Natural killer cell (primary cell): ENCODE data around the gene FBXO34. TPM values are rescaled to one million over a fixed set of nuclear protein-coding genes. Genes with fewer than 3 reads are reported as not detected.
A peak's percentile ranks its signal among the peaks of the same experiment; 100 is the strongest.

ENCODE experiments used
- ATAC-seq, 3 donors: fragments of 150-1000 bp in 2 of 3; fragments of 200-7000 bp in 1 of 3; cut with Tn5 transposase; 1 replicate in 1 of 3; 2 replicates in 2 of 3; pipeline ENCODE4 v1.10.0; 2021; ENCODE audit warnings: mild to moderate bottlenecking in 2 of 3, moderate library complexity in 2 of 3
- DNase-seq, 2 donors: peaks; one replicate each; pipeline versions ENCODE4 v3.0.0 to v3.0.0-alpha.2; 2013 to 2021; ENCODE audit warnings: mixed read lengths in 1 of 2
- H3K27ac ChIP-seq: one replicate; pipeline ENCODE4 v1.5.1; 2013; ENCODE audit warnings: mild to moderate bottlenecking, low read length
- H3K27me3 ChIP-seq: one replicate; pipeline ENCODE4 v1.6.1; 2013; ENCODE audit warnings: low read length; ENCODE audit not compliant: control insufficient read depth, insufficient read depth
- H3K36me3 ChIP-seq: one replicate; pipeline ENCODE4 v1.6.1; 2013; ENCODE audit warnings: low read length; ENCODE audit not compliant: control insufficient read depth, insufficient read depth
- H3K4me1 ChIP-seq: one replicate; pipeline ENCODE4 v1.6.1; 2013; ENCODE audit warnings: low read length; ENCODE audit not compliant: control insufficient read depth, insufficient read depth
- H3K4me3 ChIP-seq: one replicate; pipeline ENCODE4 v1.5.1; 2013; ENCODE audit warnings: low read length
- H3K9me3 ChIP-seq: one replicate; pipeline ENCODE4 v1.6.1; 2013; ENCODE audit warnings: low read length; ENCODE audit not compliant: control insufficient read depth, insufficient read depth
- H3K27ac Mint-ChIP-seq, 2 donors: one replicate each; pipeline ENCODE4 v1.8.0; 2022; ENCODE audit warnings: mild to moderate bottlenecking in 2 of 2, mixed read lengths in 2 of 2, moderate library complexity in 1 of 2
- H3K27me3 Mint-ChIP-seq, 2 donors: one replicate each; pipeline ENCODE4 v1.8.0; 2022; ENCODE audit warnings: low read depth in 2 of 2, mixed read lengths in 2 of 2
- H3K36me3 Mint-ChIP-seq: one replicate; pipeline ENCODE4 v1.8.0; 2022; ENCODE audit warnings: mixed read lengths
- H3K4me1 Mint-ChIP-seq, 2 donors: one replicate each; pipeline ENCODE4 v1.8.0; 2022; ENCODE audit warnings: mixed read lengths in 2 of 2
- H3K4me3 Mint-ChIP-seq: one replicate; pipeline ENCODE4 v1.8.0; 2022; ENCODE audit warnings: mild to moderate bottlenecking, moderate library complexity, mixed read lengths
- H3K9me3 Mint-ChIP-seq, 2 donors: one replicate each; pipeline ENCODE4 v1.8.0; 2022; ENCODE audit warnings: mixed read lengths in 2 of 2
- WGBS: methylation state at CpG from one replicate; pipeline ENCODE4 v1.1.7; 2013; ENCODE audit warnings: missing lambda C conversion rate; ENCODE audit not compliant: insufficient coverage; 5-methylcytosine and 5-hydroxymethylcytosine counted together
- intact Hi-C: fragments of 100-400 bp; cut with micrococcal nuclease; formaldehyde crosslinking; loops from one replicate; pipeline ENCODE4 v1.14.2; 2022
- total RNA-seq, 4 donors: library from RNA; stranded (reverse); fragments of 120-200 nt in 1 of 4; gene quantifications; one replicate each; pipeline versions ENCODE4 v1.2.3 to v1.2.4, GENCODE V29; 2013 to 2022
- TF ChIP-seq, protein P1 (sequence below): fragments of 200-600 bp; IDR thresholded peaks from one replicate; pipeline ENCODE4 v1.8.0; 2022; ENCODE audit warnings: antibody characterized with exemption

Gene FBXO34
- total RNA-seq, 3 donors from 2014 or later (not counting 1 experiment from before 2014, with no cell fraction given), result 34.7 to 39.3 (median 36.6) TPM

DNA sequence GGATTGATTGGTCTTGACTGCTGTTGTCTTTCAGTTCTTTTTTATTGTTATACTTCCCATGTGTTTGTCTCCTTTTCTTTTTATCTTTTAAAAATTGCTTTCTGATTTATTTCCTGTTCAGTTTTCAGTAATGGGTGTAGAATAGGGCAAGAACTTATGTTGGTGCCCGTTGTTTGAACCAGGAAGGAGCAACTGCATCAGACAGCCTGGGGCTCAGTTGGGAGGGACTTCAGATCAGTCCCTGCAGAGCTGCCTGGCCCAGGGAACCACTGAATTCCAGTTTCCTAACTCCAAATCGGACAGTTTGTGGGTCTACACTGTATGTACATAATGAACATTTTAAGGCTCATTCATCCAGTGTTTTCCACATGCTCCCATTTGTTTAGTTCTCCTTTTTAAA is 64.9 kb downstream of the FBXO34 start:
- H3K27me3 Mint-ChIP-seq, result no peaks in the 10 kb centered on the region
- peak overlapping the region; percentile 73 for H3K27ac ChIP-seq
- H3K9me3 Mint-ChIP-seq, result no peaks in the 10 kb centered on the region
- 52% methylated on average over 2 of the region's 2 CpGs for WGBS
- H3K4me3 Mint-ChIP-seq, result peak overlapping the region; percentile 80
- H3K36me3 ChIP-seq, result no peaks in the 10 kb centered on the region
- ATAC-seq, result no peak
- H3K4me1 ChIP-seq, result peaks cover 52% of the 10 kb centered on the region
- H3K4me1 Mint-ChIP-seq, result peaks cover 82 to 83% of the 10 kb centered on the region in 2 donors
- TF ChIP-seq, protein P1, sequence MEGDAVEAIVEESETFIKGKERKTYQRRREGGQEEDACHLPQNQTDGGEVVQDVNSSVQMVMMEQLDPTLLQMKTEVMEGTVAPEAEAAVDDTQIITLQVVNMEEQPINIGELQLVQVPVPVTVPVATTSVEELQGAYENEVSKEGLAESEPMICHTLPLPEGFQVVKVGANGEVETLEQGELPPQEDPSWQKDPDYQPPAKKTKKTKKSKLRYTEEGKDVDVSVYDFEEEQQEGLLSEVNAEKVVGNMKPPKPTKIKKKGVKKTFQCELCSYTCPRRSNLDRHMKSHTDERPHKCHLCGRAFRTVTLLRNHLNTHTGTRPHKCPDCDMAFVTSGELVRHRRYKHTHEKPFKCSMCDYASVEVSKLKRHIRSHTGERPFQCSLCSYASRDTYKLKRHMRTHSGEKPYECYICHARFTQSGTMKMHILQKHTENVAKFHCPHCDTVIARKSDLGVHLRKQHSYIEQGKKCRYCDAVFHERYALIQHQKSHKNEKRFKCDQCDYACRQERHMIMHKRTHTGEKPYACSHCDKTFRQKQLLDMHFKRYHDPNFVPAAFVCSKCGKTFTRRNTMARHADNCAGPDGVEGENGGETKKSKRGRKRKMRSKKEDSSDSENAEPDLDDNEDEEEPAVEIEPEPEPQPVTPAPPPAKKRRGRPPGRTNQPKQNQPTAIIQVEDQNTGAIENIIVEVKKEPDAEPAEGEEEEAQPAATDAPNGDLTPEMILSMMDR, result no peak
- peak overlapping the region; percentile 86 to 91 for H3K27ac Mint-ChIP-seq
- H3K36me3 Mint-ChIP-seq, result no peaks in the 10 kb centered on the region
- DNase-seq, result peak in 1 of 2 donors; percentile 55
- no peaks in the 10 kb centered on the region for H3K27me3 ChIP-seq
- H3K9me3 ChIP-seq, result no peaks in the 10 kb centered on the region
- no peak overlapping the region for H3K4me3 ChIP-seq
- intact Hi-C loops, result loop anchor here (5.0 to 10.0 kb wide), 3 partner anchors 34 to 469 kb away; no protein-coding TSS in a partner anchor

DNA sequence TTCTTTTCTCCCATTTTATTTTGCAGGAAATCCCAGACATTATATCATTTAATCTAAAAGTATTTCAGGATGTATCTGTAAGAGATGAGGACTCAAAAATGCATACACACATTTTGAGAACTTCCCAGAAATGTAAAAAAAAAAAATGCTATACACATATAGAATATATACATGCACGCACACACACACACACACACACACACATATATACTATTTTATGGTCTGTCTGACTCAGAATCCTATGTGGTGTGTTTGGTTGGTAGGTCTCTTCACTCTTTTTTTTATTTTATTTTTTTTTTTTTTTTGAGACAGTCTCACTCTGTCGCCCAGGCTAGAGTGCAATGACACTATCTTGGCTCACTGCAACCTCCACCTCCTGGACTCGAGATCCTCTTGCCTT is 65.5 kb downstream of the FBXO34 start:
- Histone ChIP-seq H3K36me3 (no peaks in the 10 kb centered on the region), H3K27me3 (no peaks in the 10 kb centered on the region), H3K27ac (peak overlapping the region; percentile 73), H3K4me1 (peaks cover 52% of the 10 kb centered on the region), H3K9me3 (no peaks in the 10 kb centered on the region), H3K4me3 (no peak overlapping the region)
- intact Hi-C loops, result loop anchor here (1.0 to 10.0 kb wide), 5 partner anchors 34 to 468 kb away; partner anchors contain the start of gene FBXO34
- peak overlapping the region; percentile 86 to 91 for H3K27ac Mint-ChIP-seq
- ATAC-seq, result peak in 1 of 3 donors; percentile 12
- H3K27me3 Mint-ChIP-seq, result no peaks in the 10 kb centered on the region
- 64% methylated on average over 2 of the region's 3 CpGs for WGBS
- no peaks in the 10 kb centered on the region for H3K9me3 Mint-ChIP-seq
- H3K4me1 Mint-ChIP-seq, result peaks cover 85 to 88% of the 10 kb centered on the region in 2 donors
- no peaks in the 10 kb centered on the region for H3K36me3 Mint-ChIP-seq
- H3K4me3 Mint-ChIP-seq, result peak overlapping the region; percentile 80
- peak in 1 of 2 donors; percentile 23 for DNase-seq
- TF ChIP-seq, protein P1, result no peak

DNA sequence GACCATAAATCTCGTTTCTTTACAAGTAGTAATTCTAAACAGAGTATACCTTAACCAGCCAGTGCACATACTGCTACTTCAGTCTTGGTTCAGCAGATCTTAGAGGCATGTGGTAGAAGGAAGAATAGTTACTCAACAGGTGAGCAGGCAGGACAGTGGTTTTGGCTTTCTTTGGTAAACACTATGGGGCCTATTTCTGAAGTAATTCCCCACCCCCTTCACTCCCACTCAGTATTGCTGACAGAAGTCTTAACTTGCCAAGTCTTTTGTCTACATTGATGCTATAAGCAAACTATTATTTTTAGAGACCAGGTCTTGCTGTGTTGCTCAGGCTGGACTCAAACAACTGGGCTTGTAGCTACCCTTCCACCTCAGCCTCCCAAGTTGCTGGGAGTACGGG is 68.5 kb downstream of the FBXO34 start:
- intact Hi-C loops, result loop anchor here (2.0 to 10.0 kb wide), 4 partner anchors 15 to 465 kb away; no protein-coding TSS in a partner anchor
- Histone ChIP-seq H3K9me3 (no peaks in the 10 kb centered on the region), H3K4me3 (no peak overlapping the region), H3K27me3 (no peaks in the 10 kb centered on the region), H3K4me1 (peaks cover 39% of the 10 kb centered on the region), H3K27ac (peak overlapping the region; percentile 24), H3K36me3 (no peaks in the 10 kb centered on the region)
- Mint-ChIP-seq H3K27ac (peak overlapping the region; percentile 70 to 91), H3K36me3 (no peaks in the 10 kb centered on the region), H3K4me1 (peaks cover 73 to 82% of the 10 kb centered on the region in 2 donors), H3K9me3 (no peaks in the 10 kb centered on the region), H3K4me3 (no peak overlapping the region), H3K27me3 (no peaks in the 10 kb centered on the region)
- DNase-seq (peak in 1 of 2 donors; percentile 29), ATAC-seq (no peak)
- TF ChIP-seq, protein P1, result no peak
- 47% methylated on average over 1 of the region's 2 CpGs for WGBS

DNA sequence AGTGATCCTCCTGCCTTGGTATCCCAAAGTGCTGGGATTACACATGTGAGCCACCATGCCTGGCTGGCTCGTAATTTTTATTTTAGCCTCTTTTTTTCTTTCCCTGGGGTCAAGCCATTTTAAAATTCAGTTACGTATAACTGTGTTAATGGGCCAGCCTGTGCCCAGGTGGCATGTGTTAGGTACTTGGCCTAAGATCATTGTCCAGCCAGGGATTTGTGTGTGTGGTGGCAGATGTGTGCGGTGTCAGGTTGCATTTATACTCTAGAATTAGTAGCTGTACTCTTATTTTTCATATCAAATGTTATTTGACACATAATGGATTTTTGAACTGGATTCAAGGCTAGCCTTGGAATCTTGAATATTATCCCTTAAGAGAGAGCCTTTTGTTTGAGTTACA is 69.3 kb downstream of the FBXO34 start:
- no peaks in the 10 kb centered on the region for H3K36me3 Mint-ChIP-seq
- WGBS, result 95% methylated on average over 2 of the region's 3 CpGs
- intact Hi-C loops, result no loop called here

More for the DNA sequence above, 69.3 kb downstream of the FBXO34 start:
- H3K27me3 Mint-ChIP-seq, result no peaks in the 10 kb centered on the region
- ATAC-seq (no peak), DNase-seq (no peak)
- TF ChIP-seq, protein P1, result no peak
- no peaks in the 10 kb centered on the region for H3K36me3 ChIP-seq
- no peaks in the 10 kb centered on the region for H3K9me3 ChIP-seq
- peaks cover 74 to 84% of the 10 kb centered on the region in 2 donors for H3K4me1 Mint-ChIP-seq
- H3K4me3 ChIP-seq, result no peak overlapping the region
- peaks cover 36% of the 10 kb centered on the region for H3K4me1 ChIP-seq
- H3K4me3 Mint-ChIP-seq, result peak overlapping the region; percentile 49
- H3K27me3 ChIP-seq, result no peaks in the 10 kb centered on the region
- H3K9me3 Mint-ChIP-seq, result no peaks in the 10 kb centered on the region
- H3K27ac ChIP-seq, result no peak overlapping the region
- peak overlapping the region; percentile 70 to 91 for H3K27ac Mint-ChIP-seq
